Bronchial epithelial cell (primary cell): ENCODE measurements around the gene LIPI. TPM values are rescaled to one million over a fixed set of nuclear protein-coding genes. Genes with fewer than 3 reads are reported as not detected.
"Not testable (repeated sequence)": the region's sequence is repeated elsewhere in the genome, so short reads cannot be mapped to it uniquely, and the experiment has no call there.

Experiments
- DNase-seq: peaks from one replicate; pipeline ENCODE4 v3.0.0-alpha.2; 2010; ENCODE audit warnings: low read depth
- FAIRE-seq: peaks from 2 replicates; lab custom pipeline; 2011; peaks lifted over from hg19 to GRCh38; lab: Jason Lieb, UNC
- H3K27me3 ChIP-seq: 2 replicates; pipeline ENCODE4 v1.5.1; 2011; ENCODE audit warnings: low read length; ENCODE audit not compliant: control insufficient read depth, insufficient read depth
- H3K36me3 ChIP-seq: 2 replicates; pipeline ENCODE4 v1.5.1; 2011; ENCODE audit warnings: low read length; ENCODE audit not compliant: control insufficient read depth, insufficient read depth
- H3K4me3 ChIP-seq: 2 replicates; pipeline ENCODE4 v1.5.1; 2011; ENCODE audit warnings: mild to moderate bottlenecking, low read depth, low read length, control low read depth
- total RNA-seq: library from RNA; depleted of rRNA; stranded (reverse); fragments of >200 nt; gene quantifications from 2 replicates; pipeline ENCODE4 v1.2.1, GENCODE V29; 2014
- TF ChIP-seq, protein P1 (sequence below): IDR thresholded peaks from 2 replicates; pipeline ENCODE4 v1.5.1; 2011; ENCODE audit warnings: mild to moderate bottlenecking, moderate library complexity, low read length, control low read depth, inconsistent platforms; ENCODE audit not compliant: insufficient read depth, severe bottlenecking

Gene LIPI
- total RNA-seq, 1 donor from 2014 or later: not detected

GRCh38 chr21:14115646-14116045 lies 95.1 kb downstream of the LIPI start:
- FAIRE-seq: peak; percentile 89
- no peak for DNase-seq
- Histone ChIP-seq H3K27me3 (no peaks in the 10 kb centered on the region), H3K4me3 (no peak overlapping the region), H3K36me3 (no peaks in the 10 kb centered on the region)
- TF ChIP-seq, protein P1, sequence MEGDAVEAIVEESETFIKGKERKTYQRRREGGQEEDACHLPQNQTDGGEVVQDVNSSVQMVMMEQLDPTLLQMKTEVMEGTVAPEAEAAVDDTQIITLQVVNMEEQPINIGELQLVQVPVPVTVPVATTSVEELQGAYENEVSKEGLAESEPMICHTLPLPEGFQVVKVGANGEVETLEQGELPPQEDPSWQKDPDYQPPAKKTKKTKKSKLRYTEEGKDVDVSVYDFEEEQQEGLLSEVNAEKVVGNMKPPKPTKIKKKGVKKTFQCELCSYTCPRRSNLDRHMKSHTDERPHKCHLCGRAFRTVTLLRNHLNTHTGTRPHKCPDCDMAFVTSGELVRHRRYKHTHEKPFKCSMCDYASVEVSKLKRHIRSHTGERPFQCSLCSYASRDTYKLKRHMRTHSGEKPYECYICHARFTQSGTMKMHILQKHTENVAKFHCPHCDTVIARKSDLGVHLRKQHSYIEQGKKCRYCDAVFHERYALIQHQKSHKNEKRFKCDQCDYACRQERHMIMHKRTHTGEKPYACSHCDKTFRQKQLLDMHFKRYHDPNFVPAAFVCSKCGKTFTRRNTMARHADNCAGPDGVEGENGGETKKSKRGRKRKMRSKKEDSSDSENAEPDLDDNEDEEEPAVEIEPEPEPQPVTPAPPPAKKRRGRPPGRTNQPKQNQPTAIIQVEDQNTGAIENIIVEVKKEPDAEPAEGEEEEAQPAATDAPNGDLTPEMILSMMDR: no peak

- peak; percentile 71 for DNase-seq
- no peaks in the 10 kb centered on the region for H3K27me3 ChIP-seq
- FAIRE-seq: no peak
- H3K4me3 ChIP-seq: no peak overlapping the region
- TF ChIP-seq, protein P1: no peak
- no peaks in the 10 kb centered on the region for H3K36me3 ChIP-seq
These were observed 96.5 kb downstream of the LIPI start for GRCh38 chr21:14114251-14114650.

DNA sequence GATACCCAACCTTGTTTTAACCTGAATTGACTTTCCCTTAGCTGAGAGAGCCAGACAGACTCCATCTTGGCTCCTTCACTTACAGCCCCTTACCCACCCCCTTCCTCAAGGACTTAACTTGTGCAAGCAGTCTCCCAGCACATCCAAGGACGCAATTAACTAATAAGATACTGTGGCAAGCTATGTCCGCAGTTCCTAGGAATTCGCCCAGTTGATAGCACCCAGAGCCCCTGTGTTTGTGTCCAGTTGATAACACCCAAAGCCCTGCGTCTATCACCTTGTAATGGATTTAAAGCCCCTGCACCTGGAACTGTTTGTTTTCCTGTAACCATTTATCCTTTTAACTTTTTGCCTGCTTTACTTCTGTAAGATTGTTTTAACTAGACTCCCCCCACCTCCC lies 106.2 kb downstream of the LIPI start:
- not testable (repeated sequence) for DNase-seq, H3K36me3 ChIP-seq, FAIRE-seq, H3K4me3 ChIP-seq, H3K27me3 ChIP-seq

GRCh38 chr21:14099570-14099969 lies 111.2 kb downstream of the LIPI start:
- Histone ChIP-seq H3K4me3 (no peak overlapping the region), H3K36me3 (no peaks in the 10 kb centered on the region), H3K27me3 (no peaks in the 10 kb centered on the region)
- no peak for FAIRE-seq
- no peak for DNase-seq
- TF ChIP-seq, protein P1: no peak

- Histone ChIP-seq H3K4me3 (no peak overlapping the region), H3K27me3 (no peaks in the 10 kb centered on the region), H3K36me3 (no peaks in the 10 kb centered on the region)
- FAIRE-seq (peak; percentile 47), DNase-seq (no peak)
- TF ChIP-seq, protein P1: no peak
These were observed 112.8 kb downstream of the LIPI start for GRCh38 chr21:14097881-14098499.

DNA sequence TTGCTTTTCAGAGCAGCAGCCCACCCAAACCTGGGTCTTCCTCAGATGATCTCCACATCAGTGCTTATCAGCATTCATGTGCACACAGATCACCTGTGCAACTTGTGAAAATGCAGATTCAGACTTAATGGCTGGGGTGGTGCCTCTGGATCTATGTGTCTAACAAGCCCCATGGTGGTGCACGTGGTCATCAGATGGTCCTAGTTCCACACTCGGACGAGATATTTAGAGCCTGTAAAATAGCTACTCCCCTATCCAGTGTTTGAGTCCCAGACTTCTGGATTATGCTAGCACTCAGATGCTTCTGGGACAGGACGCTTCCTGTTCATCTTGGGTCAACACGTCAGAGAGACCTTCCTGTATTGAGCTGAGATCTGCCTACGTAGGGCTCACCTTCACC lies 114.2 kb downstream of the LIPI start:
- Histone ChIP-seq H3K4me3 (no peak overlapping the region), H3K27me3 (no peaks in the 10 kb centered on the region), H3K36me3 (no peaks in the 10 kb centered on the region)

More for the DNA sequence above, 114.2 kb downstream of the LIPI start:
- peak; percentile 18 for FAIRE-seq
- no peak for DNase-seq
- TF ChIP-seq, protein P1: no peak
